ENCODE data around the gene UFD1. TPM values are rescaled to one million over a fixed set of nuclear protein-coding genes. Genes with fewer than 3 reads are reported as not detected.

UFD1 gene
- 94.0 and 115 TPM in 2 replicates for total RNA-seq (2014; rRNA removed; shearing (Covaris generic))
- 52.7 and 70.3 TPM in 2 replicates for polyA plus RNA-seq (2015; cell fraction: cytosol; rRNA removed)
- 61.7 and 63.6 TPM in 2 replicates for polyA plus RNA-seq (2015; cell fraction: nucleus; rRNA removed)

GRCh38 chr22:19478901-19479354, at the start of gene UFD1:
UFD1 (minus strand) TSS chr22:19479193; CDS start chr22:19479085, 108 bp downstream.
- peak; percentile 78 for DNase-seq (ENCODE audit: low read depth)

GRCh38 chr22:19527861-19528417, 48.9 kb upstream of the UFD1 start:
- DNase-seq (ENCODE audit: low read depth), result peak; percentile 76

- no peak for DNase-seq (ENCODE audit: low read depth)
These were observed 48.3 kb upstream of the UFD1 start for GRCh38 chr22:19527321-19527721.

- DNase-seq (ENCODE audit: low read depth), result no peak
These were observed 47.7 kb upstream of the UFD1 start for GRCh38 chr22:19526702-19527111.

- DNase-seq (ENCODE audit: low read depth), result no peak
These were observed 47.2 kb upstream of the UFD1 start for GRCh38 chr22:19526076-19526701.

GRCh38 chr22:19525666-19526065, 46.7 kb upstream of the UFD1 start:
- DNase-seq (ENCODE audit: low read depth), result no peak

GRCh38 chr22:19525116-19525660, 46.2 kb upstream of the UFD1 start:
- DNase-seq (ENCODE audit: low read depth), result no peak

GRCh38 chr22:19524170-19525115, 45.5 kb upstream of the UFD1 start, which contains the start of gene CLDN5:
CLDN5 (minus strand) TSS chr22:19524410; CDS start chr22:19524255, 155 bp downstream.
- no peak for DNase-seq (ENCODE audit: low read depth)

GRCh38 chr22:19523240-19524169, 44.5 kb upstream of the UFD1 start:
- no peak for DNase-seq (ENCODE audit: low read depth)

- no peak for DNase-seq (ENCODE audit: low read depth)
These were observed 43.9 kb upstream of the UFD1 start for GRCh38 chr22:19522881-19523239.

GRCh38 chr22:19522190-19522880, 43.3 kb upstream of the UFD1 start:
- no peak for DNase-seq (ENCODE audit: low read depth)

- no peak for DNase-seq (ENCODE audit: low read depth)
These were observed 41.7 kb upstream of the UFD1 start for GRCh38 chr22:19520566-19521305.

- no peak for DNase-seq (ENCODE audit: low read depth)
These were observed 41.0 kb upstream of the UFD1 start for GRCh38 chr22:19520007-19520406.

- no peak for DNase-seq (ENCODE audit: low read depth)
These were observed 40.3 kb upstream of the UFD1 start for GRCh38 chr22:19519041-19519926.

- no peak for DNase-seq (ENCODE audit: low read depth)
These were observed 39.6 kb upstream of the UFD1 start for GRCh38 chr22:19518635-19519034.

- DNase-seq (ENCODE audit: low read depth), result no peak
These were observed 39.1 kb upstream of the UFD1 start for GRCh38 chr22:19517919-19518611.

GRCh38 chr22:19517171-19517500, 38.1 kb upstream of the UFD1 start:
- DNase-seq (ENCODE audit: low read depth), result no peak

Data from HT1080 (cell line).